GM19023 (cell line): Measurements from ENCODE around the gene NEK4.

Experiments used
- ATAC-seq: cut with Tn5 transposase; IDR thresholded peaks from one replicate; pipeline ENCODE4 v1.9.1; 2021; ENCODE audit warnings: mild to moderate bottlenecking, moderate library complexity; ENCODE audit not compliant: unreplicated experiment

NEK4 gene

DNA sequence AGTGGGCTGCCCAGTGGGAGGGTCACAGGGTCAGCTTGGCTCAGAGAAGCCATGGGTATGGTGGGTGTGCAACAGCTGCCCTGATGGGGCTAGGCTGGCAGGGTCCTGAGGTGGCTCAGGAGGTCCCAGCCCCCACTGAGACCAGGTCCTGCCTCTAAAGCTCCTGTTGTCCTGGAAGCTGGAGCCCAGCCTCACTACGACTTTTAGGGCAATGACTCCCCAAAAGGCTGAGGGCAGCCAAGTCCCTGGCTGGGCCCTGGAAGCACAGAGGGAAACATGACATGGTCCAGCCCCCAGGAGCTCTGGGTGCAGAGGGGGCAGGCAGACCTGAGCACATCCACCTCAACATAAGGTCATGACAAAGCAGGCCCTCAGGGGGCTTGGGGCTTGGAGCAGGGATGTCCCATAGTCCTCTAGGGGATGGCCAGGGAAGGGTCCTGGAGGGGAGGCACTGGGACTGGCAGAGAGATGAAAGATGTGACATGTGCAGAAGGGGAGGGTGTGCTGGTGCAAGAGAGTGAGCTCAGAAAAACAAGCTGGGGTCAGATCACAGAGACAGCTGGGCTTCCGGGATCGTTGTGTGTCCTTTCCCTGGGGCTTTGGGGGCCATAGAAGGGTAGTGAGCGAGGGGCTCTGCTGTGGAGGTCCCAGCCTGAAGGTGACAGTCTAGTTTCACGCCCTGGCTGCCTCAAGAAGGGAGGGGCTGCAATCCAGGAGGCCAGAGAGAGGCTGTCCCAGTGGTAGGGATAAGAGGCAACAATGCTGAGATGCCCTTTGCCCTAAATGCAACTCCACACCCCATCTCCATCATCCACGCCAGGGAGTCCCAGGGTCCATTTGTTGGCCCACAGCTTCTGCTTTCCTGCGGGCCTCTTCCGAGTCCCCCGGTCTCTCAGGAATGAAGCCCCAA is 23.2 kb upstream of the NEK4 start:
- no peak for ATAC-seq

DNA sequence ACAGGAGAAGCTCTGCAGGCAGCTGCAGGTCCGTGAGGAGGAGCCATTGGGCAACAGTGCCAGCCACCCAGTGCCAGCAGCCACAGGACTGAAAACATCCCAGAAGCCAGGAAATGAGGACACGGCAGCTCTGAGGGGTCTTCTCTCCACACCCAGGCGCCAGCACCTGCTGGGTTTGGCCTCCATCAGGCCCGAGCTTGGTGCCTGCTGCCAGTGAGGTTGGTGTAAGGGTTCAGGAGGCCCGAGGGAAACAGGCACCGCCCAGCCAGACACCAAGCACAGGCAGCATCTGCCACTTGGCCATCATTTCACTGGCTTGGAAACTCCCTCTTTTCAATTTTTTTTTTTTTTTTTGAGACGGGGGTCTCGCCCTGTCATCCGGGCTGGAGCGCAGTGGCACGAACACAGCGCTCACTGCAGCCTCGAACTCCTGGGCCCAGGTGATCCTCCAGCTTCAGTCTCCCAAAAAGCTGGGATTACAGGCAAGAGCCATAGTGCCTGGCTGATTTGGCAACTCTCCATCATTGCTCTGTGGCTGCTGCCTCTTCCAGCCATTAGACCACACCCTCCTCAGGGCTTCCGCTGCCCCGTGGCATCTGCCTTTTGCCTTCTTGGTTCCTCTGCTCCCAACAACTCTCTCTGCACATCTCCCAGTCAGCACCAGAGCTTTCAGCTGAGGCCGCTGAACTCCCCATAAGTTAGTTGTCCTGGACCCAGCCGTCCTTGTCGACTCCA is 22.4 kb upstream of the NEK4 start:
- ATAC-seq: no peak

DNA sequence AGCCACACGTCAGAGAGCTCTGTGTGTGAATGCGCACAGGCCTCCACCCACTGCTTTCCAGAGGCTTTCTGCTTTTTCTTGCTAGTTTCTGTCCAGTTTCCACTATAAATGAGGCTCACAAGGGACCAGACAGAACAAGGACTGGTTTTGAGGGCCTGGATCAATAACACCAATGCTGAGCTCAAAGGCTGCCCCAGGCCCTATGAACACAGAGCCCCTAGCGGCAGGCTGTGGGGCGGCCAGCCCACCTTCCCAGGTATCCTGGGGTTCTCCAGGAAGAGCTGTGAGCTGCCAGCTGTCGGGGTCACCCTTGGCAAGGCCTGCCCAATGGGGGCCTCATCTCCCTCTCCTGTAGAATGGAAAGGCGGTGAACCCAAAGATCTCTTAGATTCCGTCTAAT is 21.7 kb upstream of the NEK4 start:
- no peak for ATAC-seq

DNA sequence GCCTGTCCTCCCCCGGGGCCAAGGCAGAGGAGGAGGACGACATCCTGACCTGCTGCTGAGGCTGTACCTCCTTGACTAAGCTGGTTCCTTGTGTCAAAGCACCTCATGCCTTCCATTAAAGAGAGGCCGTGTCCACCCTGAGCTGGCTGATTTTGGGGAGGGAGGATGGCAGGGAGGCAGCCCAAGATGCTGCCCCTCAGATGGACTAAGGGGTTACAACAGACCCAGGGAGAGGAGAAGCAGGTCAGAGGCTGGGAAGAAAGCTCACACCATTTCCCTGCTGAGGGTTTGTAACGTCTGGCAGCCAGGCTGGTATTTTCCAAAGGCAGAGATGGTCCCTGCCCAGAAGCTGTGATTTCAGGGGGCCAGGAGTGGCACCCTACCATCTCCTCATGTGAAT is 21.2 kb upstream of the NEK4 start:
- ATAC-seq: no peak

DNA sequence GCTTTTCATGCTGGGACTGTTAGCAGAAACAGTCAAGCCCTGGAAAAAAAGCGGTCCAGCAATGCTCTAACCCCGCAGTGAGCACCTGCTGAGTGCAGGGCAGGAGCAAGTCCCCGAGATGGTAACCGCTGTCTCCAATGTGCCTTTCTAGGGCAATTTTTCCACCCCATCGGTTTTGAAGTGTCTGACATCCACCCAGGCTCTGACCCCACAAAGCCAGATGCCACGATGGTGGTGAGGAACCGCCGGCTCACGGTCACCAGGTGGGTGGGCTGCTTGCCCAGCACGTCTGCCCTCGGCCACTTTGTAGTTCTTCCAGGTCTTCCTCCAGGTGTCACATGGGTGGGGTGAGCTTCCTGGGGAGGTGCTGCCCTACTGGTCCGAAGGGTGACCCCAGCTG is 20.6 kb upstream of the NEK4 start:
- ATAC-seq: no peak

DNA sequence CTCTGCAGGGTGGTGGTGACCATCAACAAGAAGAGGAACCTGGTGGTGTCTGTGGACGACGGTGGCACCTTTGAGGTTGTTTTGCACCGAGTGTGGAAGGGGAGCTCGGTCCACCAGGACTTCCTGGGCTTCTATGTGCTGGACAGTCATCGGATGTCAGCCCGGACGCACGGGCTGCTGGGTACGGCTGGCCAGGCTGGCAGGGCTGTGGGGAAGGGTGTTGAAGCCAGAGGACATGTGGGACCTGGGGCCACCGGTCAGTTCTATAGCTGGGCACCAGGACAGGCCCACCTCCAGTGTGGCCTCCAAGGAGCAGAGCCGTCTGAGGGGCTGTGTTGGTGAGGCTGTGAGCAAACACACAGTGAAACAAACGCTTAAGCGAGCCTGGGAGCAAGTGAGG is 20.0 kb upstream of the NEK4 start:
- ATAC-seq: no peak

DNA sequence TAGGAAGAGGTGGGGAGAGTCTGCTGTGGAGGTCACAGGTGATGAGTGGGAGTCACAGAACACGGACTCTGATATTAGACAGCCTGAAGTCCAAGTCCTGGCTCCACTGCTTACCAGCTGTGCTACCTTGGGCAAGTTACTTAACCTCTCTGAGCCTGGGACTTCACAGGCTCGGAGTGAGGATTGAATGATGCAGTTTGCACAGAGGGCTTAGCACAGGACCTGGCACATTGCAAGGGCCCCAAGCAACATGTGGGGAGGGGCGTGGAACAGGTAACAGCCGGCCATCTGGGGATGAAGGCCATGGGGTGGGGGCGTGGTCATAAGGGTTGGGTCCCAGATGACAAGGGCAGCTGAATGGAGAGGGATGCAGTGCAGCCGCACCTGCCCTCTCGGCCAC is 19.6 kb upstream of the NEK4 start:
- no peak for ATAC-seq

DNA sequence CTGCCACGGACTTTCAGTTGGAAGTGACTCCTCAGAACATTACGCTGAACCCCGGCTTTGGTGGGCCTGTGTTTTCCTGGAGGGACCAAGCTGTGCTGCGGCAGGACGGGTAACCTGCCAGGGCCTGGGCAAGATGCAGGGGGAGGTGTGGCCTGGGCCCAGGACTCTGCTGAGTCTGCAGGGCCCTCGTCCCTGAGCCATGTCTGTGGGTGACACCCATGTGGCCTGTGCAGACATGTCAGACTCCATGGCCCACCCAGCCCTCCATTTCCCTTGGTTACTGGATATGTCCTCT is 19.0 kb upstream of the NEK4 start:
- no peak for ATAC-seq

DNA sequence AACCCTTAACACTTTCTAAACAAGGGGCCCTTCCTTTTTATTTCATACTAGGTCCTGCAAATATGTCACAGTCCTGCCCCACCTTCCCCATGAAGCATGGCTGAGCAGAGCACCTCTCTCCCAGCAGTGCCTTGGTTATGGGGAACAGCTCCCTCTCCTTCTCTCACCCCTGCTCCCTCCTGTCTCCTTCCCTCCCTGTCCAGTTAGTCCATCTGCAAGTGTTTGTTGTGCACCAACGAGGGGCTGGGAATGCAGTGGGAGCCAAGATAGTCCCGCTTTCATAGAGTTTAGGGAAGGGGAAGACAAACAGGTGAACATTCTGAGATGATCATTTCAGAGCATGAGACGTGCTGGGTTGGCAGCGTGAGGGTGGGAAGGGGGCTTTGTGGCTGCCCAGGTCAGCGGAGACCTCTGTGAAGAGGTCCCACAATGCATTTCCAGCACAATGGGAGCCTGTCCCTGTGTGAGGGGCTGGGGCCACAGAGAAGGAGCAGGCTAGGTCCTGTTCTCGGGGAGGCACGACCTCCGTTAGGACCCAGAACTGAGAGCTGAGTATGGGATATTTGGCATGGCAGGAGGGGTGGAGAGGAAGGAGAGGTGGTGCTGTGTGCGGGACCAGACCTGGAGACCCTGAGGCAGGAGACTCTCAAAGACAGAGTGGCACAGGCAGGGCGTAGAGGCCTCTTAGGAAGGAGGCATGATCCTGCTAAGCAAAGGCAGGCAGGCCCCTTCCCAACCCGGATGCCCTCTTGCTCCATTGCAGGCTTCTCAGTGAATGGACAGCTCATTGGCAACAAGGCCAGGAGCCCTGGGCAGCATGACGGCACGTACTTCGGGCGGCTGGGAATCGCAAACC is 18.4 kb upstream of the NEK4 start:
- ATAC-seq: no peak

DNA sequence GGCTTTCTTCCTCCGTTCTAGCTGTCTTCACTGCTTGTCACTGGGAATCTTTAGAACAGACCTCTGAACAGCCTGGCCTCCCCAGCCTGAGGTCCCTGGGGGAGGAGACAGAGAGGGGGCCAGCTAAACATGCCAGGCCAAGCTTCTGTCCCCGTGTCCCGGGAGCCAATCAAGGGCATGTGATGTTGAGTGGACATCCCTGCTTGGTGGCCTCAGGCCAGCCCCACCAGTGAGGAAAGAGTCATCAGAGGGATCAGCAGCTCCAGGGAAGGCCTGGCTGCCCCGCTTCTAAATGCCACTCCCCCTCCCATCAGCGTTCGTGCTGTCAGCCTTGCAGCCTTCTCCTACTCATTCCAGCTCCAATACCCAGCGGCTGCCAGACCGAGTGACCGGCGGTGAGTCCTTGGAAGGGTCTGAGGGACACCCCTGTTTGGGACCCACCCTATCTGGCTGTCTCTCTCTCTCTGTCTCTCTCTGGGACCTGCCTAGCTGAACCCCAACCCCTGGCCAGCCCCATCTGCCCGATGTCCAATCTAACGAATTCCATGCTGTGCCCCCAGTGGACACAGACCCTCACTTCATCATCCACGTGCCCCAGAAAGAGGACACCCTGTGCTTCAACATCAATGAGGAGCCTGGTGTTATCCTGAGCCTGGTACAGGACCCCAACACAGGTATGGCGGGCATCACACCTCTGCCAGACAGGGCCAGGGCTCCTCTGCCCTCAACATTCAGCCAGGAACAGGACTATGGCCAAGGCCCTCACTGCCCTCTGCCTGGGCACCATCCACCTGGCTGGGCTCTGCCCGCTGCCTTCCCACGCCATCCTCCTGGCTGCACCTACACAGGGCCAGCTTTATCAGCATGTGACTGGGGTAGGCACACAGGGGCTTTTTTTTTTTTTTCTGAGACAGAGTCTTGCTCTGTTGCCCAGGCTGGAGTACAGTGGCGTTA is 17.2 kb upstream of the NEK4 start:
- ATAC-seq: no peak

DNA sequence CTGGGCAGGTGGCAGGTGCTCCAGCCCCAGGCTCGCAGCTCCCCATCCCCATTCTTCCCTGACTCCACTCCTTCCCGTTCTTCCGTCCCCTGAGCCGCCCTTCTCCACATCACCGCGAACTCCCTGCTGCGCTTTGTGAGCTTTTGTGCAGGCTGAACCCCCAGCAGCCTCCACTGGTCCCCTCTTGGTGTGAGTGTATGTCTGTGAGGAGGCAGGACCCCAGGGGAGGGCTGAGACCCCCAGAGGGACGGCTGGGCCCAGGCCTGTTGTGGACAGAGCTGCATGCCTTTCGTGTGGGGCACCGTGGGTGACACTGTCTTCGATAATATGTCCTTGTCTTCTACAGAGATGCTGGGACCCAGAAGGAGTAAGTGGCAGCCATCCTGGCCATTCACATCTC is 16.5 kb upstream of the NEK4 start:
- ATAC-seq: no peak

DNA sequence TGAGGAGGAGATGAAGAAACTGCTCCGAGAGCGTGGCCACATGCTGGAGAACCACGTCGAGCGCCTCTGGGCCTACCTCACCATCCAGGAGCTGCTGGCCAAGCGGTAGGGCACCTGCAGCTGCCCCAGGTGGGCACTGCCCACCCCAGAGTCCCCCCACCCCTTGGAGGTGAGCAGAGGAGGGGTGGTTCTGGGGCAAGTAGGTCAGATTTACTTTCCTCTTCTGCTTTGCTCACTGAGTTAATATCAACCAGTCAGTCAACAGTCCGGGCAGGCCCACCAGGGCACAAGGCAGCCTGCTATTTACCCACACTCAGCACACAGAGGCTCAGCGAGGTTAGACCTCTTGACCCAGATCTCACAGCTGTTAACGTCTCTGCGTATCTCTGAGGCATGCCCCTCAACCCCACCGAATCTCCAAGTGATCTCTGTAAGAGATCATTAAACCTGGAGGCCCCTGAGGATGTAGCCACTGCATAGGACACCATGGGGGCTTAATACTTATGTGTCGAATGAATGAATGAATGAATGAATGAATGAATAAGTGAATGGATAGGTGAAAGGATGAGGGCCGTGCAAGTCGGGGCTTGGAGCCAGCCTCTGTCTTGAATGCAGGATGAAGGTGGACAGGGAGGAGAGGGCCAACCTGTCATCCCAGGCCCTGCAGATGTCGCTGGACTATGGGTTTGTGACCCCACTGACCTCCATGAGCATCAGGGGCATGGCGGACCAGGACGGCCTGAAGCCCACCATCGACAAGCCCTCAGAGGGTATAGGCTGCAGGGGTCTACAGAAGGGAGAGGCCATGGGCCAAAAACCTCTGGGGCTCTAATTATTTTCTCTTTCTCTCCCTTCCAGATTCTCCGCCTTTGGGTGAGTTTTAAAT is 15.8 kb upstream of the NEK4 start:
- no peak for ATAC-seq

DNA sequence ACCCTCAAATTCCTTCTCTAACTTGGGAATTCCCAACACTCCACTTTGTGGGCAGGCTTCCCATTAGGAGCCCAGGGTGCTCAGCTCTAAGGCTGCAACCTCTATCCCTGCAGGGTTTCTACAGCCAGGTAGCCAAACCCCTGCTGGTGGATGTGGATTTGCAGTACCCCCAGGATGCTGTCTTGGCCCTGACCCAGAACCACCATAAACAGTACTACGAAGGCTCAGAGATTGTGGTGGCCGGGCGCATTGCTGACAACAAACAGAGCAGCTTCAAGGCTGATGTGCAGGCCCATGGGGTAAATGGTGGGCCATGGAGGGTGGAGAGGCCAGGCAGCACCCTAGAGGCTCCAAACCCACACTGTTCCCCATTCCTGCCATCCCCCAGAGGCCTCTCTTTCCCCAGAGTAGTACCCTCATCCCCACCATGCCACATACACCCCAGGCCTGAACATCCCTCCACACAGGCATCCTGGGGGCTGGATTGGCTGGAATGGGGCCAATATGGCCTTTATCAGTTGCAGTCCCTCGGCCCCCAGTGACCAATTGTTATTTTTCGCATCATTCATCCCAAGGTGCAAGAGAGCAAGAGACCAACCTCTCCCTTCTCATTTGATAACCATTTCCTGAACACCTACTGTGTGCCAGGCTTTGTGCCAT is 14.3 kb upstream of the NEK4 start:
- ATAC-seq: no peak

DNA sequence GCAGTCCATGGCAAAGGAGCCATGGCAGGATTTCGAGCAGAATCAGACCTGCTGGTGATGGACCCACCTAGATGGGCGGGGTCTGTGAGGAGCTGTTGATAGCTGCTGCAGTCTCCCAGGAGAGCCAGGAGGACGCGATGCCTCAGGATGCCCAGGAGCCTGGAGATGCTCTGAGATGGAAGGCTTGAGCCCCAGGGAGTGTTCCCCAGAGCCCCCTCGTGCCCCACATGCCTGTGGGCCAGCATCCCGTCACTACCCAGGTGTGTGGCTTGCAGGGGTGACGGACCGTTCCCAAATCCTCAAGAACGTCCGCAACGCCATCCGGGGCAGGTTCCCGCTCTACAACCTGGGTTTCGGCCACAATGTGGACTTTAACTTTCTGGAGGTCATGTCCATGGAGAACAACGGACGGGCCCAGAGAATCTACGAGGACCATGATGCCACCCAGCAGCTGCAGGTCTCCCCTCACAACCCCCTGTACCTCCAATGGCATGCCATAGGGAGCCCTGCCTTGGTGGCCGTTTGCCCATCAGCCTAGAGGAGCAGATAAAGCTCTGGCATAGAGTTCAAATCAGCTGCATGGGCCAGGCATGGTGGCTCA is 13.4 kb upstream of the NEK4 start:
- no peak for ATAC-seq

DNA sequence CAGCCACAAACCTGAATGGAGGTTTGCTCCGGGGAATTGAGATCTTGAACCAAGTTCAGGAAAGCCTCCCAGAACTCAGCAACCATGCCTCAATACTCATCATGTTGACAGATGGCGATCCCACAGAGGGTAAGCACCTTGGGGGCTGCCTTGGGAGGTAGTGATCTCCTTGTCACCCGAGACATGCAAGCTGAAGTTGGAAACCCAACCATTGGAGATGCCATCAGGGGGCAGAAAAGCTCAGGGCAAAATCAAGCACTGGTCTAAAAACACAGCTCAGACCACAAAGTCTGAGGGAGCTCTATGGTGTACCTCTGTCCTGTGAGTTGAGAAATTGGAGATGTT is 12.4 kb upstream of the NEK4 start:
- ATAC-seq: no peak

DNA sequence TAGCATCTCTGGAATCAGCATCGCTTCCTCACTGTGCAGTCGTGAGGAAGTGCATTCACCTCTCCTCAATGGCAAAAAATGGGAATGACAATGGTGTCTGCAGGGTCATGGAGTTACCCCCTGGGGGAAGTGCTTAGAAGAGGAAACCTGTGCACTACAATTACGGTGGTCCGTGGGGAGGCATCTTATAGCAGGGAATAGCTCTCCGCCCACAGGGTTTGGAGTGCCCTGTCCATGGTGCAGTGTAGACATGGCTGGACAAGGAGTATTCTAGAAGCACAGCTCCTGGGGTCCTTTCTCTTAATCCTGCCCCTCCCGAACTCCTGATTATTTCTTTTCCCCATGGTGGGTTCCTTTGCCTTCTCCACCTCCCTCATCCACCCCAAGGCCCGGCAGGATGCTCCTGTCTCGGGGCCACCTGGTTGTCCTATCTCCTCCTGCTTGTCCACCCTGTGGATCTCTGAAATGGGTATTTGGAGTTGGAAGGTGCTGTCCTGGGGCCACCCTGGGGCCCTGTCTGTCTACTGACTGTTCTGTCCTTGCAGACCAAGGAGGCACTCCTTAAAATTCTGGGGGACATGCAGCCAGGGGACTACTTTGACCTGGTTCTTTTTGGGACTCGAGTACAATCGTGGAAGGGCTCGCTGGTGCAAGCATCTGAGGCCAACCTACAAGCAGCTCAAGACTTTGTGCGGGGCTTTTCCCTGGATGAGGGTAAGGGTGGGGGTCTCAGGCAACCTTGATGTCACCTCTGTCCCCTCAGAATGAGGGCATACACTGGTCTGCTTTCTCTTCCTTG is 11.9 kb upstream of the NEK4 start:
- ATAC-seq: no peak

DNA sequence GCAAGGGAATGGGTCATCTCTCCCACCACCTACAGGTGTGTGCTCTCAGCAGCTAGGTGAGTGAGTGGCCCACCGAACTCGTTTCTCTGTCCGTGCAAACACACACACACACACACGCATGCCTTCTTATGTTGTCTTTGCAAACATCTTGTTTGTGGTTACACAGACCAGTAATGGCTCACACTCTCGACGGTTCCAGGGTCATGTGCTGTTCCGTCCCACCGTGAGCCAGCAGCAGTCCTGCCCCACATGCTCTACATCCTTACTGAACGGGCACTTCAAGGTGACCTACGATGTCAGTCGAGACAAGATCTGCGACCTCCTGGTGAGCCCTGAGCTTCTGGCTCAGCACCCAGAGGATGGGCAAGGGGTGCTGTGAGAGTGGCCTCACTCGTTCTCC is 11.0 kb upstream of the NEK4 start:
- ATAC-seq: no peak
